Endometrium (tissue), 2 donors: ENCODE measurements around the gene CBFA2T2.
"Not testable (repeated sequence)": the region's sequence is repeated elsewhere in the genome, so short reads cannot be mapped to it uniquely, and the experiment has no call there.

Experiments
- FAIRE-seq: peaks from 2 replicates; lab custom pipeline; 2012; peaks lifted over from hg19 to GRCh38; lab: Jason Lieb, UNC
- donor health status: control.
- donor health status: control.

CBFA2T2 gene

DNA sequence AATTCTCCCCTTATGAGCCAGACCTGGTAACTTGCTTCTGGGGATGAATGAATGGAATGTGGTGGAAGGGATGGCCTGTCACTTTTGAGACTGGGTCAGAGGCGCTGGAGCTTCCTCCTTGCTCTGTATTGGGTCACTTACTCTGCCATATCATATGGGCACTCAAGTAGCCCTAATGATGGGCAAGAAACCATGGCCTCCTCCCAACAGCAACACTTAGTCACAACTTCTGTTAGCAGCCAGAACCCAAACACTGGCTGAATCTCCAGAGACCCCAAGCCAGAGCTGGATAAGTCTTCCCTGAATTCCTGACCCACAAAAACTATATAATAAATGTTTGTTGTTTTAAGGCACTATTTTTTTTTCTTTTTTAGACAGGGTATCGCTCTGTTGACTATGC lies 190.8 kb downstream of the CBFA2T2 start:
- no peak for FAIRE-seq

DNA sequence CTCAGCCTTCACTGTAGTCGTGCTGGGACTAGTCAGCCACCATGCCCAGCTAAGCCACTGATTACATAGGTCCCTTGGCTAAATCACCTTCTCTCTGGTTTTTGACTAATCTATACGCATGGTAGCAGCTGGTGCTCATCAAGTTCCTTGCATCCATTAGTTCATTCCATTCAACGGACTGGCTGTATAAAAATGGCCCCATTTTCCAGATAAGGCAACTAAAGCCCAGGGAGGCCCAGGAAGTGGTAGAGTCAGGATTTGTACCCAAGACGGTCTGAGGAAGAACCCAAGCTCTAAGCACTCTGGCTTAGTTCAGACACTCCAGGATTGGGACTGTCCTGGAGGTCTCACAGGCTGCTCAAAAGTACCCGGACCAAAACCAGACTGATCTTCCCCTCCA lies 191.4 kb downstream of the CBFA2T2 start:
- no peak for FAIRE-seq

DNA sequence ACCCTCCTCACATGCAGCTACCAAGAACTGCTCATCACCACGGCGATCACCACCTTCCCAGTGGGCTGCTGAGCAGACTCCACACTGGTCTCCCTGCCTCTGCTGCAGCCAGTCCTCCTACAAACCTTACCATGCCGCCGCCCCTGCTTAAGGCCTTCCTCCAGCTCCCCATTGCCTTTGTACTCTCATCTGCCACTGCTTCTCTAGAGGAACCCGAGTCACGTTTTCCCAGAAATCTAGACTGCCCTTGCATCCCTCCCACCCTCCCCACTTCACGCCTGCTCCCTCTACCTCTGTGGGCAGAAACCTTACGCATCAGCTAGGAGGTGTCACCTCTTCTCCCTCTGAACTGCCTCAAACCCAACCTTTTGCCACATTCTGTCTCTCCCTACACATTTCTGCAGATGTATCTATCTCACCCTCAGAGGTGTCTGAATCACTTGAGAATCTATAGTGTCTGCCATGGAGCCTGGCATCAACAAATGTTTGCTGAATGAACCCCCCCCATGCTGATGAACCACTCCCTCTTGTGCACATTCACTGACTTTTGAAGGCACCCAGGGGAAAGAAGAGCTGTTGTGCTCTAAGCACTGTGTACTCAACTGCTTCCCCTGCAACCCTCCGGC lies 191.9 kb downstream of the CBFA2T2 start:
- no peak for FAIRE-seq

DNA sequence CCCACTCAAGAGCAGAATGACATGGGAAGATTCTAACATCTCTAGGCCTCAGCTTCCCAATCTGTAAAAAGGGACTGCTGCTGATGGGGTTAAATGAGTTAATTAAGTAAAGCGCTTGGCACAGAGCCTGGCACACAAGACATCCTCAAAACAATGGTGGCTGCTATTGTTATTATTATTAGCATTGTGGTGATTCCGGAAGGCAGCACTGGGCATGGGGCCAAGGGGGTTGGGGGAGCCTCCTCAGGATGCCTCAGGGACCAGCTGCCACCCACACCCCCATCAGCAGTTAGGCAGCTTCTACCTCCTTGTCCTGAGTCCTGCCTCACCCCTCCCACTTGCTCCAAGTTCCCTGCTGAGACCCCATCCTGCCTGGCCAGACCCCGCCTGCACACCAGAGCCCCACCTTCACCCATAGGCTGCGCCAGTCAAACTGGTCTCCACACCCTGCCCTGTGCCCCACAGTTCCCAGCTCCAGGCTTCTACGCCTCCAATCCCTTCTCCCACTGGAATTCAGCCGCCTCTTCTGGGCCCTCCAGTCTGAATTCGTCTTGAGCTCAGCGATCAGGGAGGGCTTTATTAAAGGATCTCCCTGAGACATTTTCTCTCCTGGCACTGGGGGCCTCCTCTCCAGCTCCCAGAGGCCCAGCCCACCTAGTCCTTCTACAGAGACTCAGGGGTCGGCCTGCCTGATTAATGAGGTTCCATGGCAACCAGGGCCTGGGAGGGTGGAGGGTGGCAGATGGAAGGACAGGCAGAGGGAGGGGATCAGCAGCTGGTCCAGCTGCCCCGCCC lies 194.8 kb downstream of the CBFA2T2 start:
- FAIRE-seq, result no peak

DNA sequence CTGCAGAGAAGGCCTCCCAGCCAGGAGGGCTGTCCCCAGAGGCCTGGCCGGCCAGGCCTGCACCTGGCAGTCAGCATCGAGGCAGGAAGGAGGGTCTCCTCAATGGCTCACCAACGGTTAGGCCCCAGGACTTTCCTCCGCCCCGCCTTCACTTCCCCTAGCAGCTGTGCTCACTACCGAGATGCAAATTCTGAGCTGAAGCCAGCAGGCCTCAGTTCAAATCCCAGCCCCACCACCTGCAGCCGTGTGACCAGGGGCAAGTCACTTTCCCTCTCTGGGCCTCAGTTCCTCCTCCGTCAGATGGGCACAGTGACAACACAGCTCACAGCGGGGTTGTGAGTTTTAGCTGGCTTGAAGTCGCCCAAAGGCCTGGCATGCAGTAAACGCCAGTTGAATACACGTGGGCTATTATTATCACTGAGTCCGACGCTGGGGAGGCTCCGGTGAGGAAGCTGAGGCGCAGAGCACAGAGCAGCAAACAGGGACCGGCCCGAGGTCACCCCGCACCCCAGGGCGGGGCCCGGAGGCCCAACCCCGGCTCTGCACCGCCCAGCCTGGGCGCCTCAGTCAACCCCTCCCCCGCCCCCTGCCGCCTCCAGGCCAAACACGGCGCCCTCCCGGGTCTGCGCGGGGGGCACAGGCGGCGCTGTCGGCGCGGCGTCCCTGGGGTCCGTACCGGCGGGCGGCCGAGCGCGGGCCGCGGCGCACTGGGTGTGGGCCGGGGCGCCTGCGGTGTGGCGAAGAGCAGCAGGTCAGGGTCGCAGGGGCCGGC lies 195.6 kb downstream of the CBFA2T2 start:
- FAIRE-seq, result no peak

DNA sequence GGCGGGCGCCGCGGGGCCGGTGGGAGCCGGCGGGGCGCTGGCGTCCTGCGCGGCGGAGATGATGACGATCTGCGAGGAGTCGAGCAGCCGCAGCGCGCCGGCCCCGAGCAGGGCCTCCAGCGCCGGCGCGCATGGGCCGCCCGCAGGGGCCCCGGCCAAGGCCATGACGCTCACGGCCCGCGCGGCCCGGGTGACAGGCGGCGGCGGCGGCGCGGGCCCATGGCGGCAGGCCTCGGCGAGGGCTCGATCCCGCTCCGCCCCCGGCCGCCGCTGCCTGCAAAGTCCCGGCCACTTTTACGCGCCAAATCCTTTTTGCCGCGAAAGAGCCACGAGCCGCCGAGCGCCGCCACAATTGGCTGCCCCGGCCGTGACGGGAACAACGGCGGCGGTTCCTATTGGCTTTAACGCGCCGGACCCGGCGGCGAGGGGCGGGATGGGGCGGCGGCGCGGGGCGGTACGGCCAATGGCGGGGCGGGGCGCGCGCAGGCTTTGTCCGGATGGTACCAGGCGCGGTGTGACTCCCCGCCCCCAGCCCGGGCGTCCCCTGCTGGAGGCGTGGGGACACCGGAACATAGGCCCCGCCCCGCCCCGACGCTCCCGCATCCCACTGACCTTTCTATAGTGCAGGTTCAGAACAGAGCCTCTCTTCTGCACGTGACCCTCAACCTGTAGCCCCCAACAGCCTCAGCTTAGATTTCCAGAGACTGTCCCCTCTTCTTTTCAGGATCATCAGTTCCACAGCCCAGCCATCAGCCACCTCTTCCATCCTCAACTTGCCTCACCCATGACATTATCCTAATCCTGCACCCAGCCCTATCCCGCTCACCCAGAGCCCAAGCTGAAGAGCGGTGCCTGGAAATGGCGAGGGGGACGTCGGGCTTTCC lies 196.4 kb downstream of the CBFA2T2 start, which contains the start of gene E2F1:
Gene E2F1 (minus strand): TSS at position 286 of the 884 bp plus-strand sequence. CDS start 121 bp downstream, at position 165.
- FAIRE-seq, result no peak

DNA sequence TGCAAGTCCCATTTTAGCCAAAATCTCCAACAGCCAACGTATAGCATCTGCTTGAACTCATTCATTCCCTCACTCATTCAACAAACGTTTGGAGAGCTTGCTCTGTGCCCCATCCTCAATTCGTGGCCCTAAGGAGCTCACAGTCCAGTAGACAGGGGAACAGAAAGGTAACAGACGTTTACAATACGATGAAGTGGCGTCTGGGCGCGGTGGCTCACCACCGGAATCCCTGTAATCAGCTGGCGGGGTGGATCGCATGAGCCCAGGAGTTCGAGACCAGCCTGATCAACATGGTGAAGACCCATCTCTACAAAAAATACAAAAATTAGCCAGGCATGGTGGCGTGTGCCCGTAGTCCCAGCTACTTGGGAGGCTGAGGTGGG lies 197.1 kb downstream of the CBFA2T2 start:
- no peak for FAIRE-seq

DNA sequence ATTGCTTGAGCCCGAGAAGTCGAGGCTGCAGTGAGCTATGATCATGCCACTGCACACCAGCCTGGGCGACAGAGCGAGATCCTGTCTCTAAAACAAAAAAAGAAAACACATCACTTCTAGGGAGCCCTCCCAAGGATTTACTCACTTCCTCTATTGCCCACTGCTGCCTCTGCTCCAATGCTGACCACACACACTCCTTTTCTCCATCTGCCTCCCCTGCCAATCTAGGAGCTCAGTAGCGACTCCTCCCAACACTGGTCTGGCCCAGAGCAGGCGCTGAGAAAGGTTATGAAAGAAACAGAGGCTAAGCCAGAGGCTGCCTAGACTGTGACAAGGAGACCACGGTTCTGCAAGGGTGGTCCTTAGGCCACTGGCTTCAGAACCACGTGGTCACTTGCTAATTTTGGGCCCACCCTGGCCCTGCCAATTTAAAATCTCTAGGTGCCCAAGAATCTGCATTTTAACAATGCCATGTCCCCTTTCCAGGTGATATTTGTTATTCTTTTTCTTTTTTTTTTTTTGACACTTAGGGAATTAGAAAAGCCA lies 197.5 kb downstream of the CBFA2T2 start:
- FAIRE-seq, result no peak

DNA sequence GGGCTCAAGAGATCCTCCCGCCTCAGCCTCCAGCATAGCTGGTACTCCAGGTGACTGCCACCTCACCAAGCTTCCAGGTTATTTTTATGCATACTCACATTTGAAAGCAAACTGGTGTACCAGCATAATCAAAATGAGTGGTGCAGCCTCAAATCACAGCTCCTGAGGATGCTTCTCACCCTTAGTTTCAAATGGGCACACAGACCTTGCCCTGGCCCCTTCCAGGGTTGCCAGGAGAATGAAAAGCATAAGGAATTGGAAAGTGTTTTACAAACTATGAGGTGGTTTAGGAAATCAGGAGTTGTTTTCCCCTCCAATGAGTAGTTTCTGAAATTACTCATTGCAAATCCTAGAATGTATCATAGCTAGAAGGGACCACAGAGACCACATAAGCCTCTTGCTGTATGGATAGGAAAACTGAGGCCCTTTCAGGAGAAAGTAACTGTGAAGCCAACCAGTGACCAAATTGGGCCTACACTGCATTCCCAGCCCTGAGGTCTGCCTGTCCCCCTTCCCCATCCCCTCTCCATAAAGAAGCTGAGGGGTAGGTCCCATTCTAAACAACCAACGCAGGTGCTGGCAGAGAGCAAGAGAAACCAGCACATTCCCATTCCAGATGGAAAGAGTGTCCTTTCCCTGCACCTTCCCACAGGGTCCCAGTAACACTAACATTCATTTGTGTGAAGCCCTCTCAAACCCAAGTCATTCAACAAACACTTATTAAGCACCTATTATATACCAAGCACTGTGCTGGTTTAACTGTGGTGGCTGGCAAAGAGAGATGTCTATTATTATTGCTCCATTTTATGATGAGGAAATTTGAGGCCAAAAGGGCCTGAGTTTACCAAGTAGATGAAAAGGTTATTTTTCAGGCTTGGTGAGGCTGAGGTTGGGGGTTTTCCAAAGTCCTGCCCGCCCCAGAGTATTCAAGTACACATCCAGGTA lies 198.4 kb downstream of the CBFA2T2 start:
- no peak for FAIRE-seq

DNA sequence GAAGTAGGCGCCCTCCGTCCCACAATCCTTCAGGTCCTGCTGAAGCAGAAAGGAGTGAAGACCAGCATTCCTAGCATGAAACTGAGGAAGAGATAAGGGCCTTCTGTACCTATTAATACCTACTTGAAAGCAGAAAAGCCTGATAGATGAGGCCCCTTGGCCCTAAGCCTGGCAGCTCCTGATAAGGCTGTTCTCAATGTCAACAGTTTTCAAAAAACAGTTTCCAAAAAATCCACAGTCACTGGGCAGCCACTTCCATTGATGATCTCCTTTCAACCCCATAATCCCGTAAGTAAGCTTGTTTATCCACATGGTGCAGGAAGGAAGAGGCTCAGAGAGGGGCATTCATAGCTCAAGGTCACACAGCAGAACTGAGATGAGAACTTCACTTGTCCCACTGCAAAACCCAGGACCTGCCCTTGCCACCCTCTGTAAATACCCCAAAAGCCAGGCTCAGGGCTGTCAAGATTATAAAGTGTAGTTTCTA lies 199.1 kb downstream of the CBFA2T2 start:
- no peak for FAIRE-seq

DNA sequence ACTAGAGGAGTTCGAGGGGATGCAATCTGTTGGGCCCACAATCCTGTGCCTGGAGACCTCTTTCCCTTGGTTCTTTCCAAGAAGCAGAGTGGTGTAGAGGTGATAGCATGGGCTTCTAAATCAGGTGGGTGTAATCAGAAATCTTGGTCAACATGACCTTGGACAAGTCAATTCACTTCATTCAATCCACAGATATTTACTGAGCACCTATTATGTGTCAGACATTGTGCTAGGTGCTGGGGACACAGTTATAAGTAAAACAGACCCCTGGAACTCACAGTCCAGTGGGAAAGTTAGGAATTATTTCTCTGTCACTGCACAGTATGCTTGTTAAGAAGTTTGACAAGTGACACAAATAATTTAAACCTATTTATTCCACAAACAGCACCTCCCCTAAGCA lies 199.6 kb downstream of the CBFA2T2 start:
- no peak for FAIRE-seq

DNA sequence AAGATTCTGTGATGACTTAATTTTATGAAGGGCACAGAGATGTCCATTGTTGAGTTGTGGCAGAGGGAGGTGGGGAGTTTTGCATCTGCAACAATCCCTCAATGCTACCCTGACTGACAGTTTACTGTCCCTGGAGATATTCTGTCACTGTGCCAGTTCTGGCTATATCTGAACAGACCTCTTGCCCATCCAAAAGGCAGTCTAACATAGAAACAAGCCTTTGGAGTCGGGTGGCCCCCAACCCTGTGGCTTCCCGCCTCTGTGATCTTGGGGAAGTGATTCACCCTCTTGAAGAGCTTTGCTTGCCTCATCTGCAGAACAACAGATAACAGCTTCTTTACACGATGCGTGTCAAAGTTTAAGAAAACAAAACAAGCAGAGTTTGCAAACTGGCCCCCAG lies 200.1 kb downstream of the CBFA2T2 start:
- FAIRE-seq, result no peak

DNA sequence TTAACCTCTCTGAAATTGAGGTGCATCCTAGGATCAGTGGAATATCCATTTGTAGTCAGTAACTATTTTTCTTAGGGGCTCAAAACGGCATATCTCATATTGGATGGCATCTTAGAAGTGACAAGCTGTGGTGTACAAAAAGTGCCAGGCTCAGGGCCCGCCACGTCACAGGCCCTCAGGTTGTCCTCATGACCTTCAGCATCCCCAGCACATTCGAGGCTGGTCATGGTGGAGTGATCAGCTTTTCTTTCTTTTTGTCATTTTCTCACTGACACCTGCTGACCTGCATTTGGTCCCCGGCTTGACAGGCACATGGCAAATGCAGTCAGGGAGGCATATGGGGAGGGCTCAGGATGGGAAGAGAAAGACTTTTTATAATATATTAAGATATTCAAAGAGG lies 203.4 kb downstream of the CBFA2T2 start:
- FAIRE-seq, result no peak

DNA sequence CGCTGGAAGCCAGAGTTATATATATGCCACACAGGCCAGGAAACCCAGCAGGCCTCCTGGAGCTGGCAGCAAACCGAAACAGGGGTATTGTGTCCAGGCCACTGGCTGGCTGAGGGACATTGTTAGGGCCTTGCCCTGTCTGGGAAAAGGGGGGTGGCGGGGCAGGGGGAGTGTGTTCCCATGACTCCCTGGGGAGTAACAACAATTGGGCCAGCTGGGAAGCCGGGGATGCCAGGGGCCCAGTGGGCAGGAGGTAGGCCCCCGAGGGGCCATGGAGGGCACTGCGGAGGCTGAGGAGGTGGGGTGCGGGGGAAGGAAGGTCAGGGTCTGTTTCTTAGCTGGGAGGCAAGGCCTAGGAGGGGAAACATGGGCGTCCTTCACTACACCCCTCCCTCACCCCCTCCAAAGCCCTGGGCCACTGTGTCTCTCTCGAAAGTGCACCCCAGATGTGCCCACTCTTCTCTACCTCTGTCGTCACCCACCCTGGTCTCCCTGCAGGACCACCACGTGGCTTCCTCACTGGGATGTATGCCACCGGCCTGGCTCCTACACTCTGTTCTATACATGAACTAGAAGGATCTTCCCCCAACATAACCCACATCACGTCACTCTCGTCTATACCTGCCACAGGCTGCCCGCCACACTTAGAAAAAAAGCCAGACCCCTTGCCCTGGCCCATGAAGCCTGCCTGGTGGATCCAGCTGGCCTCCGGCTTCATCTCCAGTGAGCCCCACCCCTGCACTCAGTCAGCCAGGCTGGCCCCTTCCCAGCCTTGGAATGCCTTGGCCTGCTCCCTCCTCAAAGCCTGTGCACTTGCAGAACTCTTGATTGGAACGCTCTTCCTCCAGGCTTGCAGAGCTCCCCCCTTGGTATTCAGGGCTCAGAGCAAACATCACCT lies 204.1 kb downstream of the CBFA2T2 start:
- FAIRE-seq, result no peak

DNA sequence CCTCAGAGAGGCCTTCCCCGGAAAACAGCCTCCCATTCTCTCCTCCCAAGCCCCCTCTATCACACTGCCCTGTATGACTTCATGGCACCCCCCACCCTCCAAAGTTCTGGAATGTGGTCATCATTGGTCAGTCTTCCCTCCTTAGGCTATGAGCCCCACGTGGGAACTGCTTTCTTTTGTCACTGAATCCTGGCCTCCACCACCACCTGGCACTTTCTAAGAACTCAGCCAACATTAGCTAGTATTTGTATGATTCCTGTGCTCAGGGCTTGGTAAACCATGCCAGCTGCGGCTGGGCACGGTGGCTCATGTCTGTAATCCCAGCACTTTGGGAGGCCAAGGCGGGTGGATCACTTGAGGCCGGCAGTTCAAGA lies 204.7 kb downstream of the CBFA2T2 start:
- FAIRE-seq, result no peak

DNA sequence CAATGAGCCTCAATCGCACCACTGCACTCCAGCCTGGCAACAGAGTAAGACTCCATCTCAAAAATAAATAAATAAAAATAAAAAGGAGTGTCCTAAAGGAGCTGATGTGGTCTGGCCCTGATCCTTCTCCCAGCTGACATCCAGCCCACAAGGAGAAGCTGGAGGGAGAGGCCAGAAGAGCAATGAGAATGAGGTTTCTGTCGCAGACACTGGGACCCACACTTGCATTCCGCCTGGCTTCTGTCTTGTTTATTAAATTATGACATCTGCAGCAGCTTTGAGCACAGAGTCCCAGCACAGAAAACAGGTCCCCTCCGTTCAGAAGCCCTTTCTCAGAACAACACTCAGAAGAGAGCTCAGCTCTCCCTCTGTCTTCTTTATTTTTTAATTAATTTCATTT lies 206.6 kb downstream of the CBFA2T2 start:
- FAIRE-seq, result no peak

DNA sequence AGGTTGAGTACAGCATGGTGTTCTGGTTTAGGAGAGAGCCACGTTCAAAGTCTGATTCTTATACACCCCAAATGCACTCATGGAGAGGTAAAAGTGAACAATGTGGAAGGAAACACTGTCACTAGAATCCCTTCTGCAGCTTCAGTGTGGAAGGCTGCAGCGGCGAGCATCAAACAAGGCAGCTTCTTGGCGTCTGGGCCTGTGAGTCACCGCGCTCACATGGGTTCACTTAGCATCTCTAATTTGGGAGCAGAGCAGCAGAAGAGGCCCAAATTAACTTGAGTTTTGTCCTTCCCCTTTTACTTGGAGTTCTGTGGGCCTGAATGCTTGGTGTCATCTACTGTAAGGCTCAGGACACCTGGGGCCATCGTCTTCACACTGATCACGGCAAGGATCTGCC lies 207.2 kb downstream of the CBFA2T2 start:
- FAIRE-seq, result no peak

DNA sequence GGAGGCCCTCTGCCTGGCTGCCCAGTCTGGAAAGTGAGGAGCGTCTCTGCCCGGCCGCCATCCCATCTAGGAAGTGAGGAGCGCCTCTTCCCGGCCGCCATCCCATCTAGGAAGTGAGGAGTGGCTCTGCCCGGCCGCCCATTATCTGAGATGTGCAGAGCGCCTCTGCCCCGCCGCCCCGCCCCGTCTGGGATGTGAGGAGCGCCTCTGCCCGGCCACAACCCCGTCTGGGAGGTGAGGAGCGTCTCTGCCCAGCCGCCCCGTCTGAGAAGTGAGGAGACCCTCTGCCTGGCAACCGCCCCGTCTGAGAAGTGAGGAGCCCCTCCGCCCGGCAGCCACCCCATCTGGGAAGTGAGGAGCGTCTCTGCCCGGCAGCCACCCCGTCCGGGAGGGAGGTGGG lies 209.1 kb downstream of the CBFA2T2 start:
- not testable (repeated sequence) for FAIRE-seq
